Colon (tissue), 2 donors: ENCODE data around the gene SMIM44.

Source experiments
- FAIRE-seq: peaks from 2 replicates; lab custom pipeline; 2012; peaks lifted over from hg19 to GRCh38; lab: Jason Lieb, UNC
- donor health status: control.
- donor health status: control.

The SMIM44 gene

GRCh38 chr19:3434630-3435553 is 48.3 kb downstream of the SMIM44 start:
- no peak for FAIRE-seq

GRCh38 chr19:3433805-3434540 is 49.3 kb downstream of the SMIM44 start:
- FAIRE-seq = no peak

- FAIRE-seq = no peak
Observed at GRCh38 chr19:3433313-3433712, 49.9 kb downstream of the SMIM44 start.
